ENCODE results near the gene DUSP22.

Gene DUSP22

DNA sequence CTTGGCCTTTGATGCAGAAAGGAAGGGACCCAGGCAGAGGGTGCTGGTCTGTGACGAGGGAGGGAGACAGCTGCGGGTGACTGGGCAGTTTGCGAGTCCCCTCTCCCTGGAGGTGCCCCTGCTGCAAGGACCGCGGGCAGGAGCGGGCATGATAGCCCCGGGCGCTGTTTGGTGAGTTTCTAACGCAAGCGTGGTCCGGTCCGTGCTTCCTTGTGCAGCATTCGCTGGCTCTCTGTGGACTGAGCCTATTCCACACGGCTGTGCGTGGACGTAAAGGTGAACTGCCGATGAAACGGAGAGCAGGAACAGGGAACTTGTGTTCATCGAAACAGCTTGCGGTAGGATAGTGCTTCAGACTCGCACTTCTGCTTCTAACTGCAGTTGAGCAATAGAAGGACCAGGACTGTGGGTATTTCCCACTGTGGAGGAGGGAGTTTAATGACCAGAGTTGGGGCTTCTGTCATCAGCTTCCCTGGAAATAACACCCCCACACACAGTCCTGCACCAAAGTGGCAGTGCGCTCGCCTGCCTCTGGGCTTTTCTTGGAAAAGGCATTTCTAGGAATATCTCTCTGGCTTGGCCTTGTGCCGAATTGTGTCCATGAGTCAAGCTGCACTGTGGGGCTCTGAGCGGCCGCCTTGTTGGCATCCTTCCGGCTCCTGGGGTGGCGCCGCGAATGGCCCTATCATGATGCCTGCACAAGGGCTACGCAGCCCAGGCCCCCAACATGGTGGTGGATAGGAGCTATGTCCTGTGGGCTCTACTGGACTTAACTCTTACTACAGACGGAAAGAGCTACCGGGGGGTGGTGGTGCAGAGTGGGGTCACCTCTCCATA lies 48.9 kb downstream of the DUSP22 start:
- no peak for DNase-seq

DNA sequence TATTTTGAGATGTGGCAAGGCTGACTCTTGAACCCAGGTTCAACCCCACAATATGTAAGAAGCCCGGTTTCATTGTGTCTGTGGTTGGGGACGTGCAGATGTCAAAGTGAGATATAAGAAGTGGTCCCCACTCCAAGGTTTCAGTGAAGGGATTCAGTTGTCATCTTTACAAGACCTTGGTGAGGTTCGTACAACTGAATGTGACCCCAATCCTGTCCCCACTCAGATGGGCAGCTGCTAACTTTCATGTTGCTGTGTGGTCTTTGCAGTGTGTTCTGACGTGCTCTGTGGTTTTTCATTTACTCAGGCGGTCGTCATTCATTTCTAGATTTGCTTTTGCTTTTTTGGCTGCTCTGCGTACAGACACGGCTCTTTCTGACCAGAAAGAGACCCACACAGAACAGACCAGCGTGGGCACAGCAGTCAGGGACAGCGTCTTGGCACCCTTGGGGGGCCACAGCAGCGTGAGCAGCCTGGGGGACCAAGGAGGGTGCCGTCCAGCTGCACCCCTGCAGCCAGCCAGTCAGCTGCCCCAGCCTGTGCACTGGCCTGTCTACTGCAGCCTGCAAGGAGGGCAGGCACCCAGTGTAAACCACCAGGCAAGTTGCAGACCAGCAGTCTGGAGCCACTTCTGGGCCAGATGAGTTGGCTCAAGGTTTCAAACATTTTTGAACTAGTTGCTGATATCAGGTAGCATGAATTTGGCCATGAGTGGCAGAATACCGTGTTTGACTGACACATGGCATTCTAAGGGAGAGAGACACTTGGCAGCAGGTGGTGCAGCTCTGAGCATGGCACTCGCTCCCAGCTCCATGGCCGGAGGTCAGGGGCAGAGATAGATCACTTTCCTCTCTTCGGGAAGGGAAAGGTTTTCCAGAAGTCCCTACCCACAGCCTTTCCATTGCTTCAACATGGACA lies 49.9 kb downstream of the DUSP22 start:
- DNase-seq: no peak

DNA sequence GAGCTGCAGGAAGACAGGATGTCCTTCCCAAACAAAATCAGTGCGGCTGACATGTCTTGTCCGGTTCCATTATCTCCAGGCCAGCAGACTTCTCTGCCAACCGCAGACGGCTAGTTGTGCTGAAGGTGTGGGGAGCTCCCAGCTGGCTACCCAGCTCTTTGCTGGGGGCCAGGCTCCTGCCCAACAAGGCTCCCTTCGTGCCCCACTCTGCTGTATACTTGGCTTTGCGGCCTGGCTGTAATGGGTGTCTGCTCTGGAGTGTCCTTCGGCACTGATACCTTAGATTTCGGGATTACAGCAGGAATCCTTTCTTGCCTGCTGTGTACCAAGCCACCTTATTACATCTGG lies 50.5 kb downstream of the DUSP22 start:
- no peak for DNase-seq

DNA sequence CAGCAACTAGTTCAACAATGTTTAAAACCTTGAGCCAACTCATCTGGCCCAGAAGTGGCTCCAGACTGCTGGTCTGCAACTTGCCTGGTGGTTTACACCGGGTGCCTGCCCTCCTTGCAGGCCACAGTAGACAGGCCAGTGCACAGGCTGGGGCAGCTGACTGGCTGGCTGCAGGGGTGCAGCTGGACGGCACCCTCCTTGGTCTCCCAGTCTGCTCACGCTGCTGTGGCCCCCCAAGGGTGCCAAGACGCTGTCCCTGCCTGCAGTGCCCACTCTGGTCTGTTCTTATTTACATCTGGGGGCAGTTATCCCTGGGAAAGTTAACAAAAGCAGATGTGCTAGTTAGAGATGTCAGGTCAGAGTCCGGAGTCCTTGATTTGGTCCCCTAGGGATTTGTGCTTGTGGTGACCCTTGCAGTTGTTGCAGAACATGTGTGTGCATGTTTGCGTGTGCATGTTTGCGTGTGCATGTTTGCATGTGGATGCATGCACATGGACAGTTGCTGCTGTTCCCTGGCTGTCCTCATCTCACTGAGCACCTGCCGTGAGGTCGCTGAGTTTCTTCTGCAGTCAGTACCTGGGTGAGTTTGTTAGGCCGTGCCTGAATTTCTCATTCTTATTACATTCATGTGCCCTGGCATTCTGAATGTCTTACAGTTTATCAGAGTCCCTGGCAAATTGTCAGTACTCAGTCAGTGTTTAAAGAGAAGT lies 51.1 kb downstream of the DUSP22 start:
- no peak for DNase-seq

DNA sequence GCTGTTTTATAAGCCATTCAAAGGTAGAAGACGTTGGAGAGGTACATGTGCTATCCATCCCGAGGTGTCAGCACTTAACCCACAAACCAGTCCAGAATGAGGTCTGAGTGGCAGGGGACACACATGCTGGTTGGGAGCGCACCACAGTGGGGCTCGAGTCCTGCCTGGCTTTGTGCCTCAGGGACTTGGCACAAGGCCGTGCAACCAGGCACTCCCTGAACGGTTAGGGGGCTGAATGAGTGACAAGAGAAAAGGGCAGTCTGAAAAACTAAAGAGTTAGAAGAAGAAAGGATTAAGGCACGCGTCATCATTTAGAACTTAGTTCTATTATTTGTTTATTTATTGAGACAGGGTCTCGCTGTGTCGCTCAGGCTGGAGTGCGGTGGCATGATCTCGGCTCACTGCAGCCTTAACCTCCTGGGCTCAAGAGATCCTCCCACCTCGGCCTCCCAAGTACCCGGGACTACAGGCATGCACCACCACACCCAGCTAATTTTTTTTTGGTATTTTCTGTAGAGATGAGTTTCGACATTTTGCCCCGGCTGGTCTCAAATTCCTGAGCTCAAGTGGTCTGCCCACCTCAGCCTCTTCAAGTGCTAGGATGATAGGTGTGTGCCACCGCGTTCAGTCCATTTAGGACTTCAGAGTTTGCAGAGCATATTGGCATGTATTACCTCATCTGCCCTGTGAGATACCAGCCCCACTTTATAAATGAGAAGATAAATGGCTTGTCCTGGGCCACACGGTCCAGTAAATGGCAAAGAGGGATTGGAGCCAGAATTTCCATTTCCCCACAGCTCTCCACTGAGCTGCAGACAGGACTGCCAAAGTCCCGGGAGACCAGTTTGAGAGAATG lies 51.9 kb downstream of the DUSP22 start:
- DNase-seq: no peak

DNA sequence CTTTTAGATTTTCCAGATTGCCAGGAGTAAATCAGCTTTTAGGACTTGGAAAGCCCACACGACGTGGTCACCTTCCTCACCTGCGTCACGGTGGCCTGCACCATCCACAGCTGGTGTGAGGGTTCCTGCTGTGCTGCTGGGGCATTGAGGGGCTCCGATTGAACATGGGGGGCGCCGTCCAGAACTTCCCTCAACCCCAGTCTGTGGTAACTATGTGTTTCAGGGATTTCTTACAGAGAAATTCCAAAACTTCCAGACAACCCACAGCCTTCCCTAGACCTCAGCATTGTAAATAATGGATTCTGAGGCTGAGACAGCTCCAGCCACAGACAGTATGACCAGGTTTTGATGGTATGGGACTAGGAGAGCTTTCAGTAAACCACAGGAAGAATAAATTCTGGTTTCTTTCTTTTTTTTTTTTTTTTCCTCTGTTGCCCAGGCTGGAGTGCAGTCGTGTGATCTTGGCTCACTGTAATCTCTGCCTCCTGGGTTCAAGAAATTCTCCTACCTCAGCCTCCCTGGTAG lies 52.6 kb downstream of the DUSP22 start:
- DNase-seq: no peak

DNA sequence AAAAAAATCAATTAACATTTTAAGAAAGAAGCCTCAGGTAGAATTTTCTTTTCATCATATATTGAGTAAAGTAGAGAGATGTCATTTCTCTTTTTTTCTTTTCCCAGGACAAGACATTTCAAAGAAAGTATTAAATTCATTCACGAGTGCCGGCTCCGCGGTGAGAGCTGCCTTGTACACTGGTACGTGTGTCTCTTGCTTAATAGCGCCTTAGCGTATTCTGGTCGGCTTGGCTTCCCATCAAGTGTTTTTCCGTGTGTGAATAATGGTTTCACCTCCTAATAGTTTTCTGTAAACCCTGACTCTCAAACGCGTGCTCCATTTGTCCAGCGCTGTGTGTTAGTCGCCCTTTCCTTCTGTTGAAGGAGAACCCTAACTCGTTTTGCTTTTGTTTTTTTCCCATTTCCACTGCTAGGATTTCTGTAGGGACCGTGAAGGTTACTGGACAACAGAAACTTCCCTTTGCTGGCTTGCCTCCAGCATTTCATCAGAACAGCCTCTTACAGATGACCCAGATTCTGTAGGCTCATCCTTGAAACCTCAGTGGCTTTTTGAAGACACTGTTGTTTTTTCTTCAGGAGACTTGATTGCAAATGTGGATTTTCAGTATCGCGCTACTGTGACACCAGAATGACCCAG lies 53.6 kb downstream of the DUSP22 start:
- DNase-seq: no peak

DNA sequence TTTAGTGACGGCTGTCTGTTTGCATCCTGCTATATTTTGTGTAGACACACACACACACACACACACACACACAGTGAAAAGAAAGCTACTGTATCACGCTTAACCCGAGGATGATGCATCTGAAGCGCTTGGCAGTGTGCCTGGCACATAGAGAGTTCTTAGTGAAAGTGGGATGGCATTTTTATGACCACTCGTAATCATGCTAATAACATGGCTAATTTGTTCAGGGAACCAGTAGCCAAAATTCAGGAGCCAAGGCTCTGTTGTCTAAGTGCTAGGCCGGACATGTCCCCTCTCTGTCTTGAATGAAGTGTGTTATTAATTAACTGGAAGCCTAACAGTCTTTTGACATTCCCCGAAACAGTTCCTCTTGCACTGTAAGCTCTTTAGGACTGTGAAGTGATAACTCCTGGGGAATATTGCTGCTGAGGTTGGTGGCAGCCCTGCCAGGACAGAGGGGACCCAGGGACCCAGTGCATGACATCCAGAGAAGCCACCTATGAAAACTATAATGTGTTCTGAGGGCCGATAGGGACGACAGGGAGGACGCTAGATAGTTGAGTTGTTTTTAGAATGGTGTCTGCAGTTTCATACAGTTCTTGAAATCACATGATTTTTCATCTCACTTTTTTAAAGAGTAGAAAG lies 54.2 kb downstream of the DUSP22 start:
- no peak for DNase-seq

DNA sequence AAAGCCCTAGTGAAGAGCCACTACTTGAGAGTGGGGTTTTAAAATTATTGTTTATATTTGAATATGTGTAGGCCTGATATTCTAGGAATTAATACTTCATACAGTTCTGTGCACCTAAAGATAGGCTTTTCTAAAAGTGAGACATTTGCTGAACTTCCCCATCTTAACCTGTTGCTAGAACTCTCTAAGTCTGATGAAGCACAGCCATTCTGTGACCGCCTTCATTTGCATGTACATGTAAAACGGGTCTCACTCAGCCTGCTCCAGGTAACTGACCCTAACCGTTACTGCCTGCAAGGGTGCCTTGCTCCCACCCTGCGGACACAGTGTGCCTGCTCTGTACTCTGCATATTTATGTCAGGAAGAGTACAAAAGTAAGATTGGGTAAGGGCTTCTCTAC lies 54.9 kb downstream of the DUSP22 start:
- DNase-seq: no peak

DNA sequence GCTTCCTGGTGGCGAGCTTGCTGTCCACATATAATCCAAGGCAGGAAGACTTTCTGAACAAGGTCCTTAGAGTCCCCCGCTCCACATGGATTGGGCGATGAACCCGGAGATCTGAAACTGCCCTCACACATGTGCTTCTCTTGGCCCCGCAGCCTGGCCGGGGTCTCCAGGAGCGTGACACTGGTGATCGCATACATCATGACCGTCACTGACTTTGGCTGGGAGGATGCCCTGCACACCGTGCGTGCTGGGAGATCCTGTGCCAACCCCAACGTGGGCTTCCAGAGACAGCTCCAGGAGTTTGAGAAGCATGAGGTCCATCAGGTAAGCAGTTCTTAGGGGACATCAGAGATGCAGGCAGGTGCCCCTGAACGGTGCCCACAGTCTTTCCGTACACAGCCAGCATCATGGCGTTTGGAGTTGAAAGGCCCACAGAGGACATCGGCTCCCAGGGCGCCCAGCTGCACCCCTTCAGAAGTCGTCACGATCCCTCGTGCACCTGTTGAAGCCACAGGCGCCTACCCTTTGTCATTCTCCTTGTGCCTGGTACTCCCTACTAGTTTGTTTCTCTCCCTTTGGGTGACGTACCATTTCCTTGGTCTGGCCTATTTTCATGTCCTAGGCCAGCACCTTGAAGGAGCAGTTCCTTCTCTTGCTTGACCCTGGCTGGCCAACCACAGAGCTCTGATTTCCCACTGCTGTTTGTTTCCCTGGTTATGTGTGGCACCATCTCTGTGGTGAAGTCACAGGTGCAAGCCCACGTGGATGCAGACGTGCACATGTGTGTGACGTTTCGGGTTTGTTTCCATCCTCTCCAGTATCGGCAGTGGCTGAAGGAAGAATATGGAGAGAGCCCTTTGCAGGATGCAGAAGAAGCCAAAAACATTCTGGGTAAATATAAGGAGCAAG lies 55.9 kb downstream of the DUSP22 start:
- DNase-seq: no peak

DNA sequence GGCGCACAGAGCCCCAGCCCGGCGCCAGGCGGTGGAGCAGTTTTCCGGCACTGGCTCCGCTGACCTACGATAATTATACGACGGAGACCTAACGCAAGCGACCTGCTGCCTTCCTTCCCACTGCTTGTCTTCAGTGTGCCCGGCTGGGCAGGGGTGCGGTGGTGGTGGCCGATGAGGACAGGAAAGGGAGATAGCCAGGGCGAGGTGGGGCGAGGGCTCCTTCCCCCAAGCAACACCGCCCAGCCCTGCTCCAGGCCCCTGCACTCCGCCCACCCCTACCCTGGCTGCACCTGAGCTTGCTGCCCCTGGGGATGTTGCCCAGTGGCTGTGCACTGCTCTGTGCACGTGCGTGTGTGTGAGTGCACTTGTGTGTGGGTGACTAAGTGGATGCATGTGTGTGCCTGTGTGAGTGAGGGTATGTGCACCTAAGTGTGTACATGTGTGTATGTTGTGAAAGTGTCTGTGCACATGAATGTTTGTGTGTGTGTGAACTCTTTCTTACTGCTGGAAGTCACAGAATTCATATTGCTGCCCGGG lies 56.6 kb downstream of the DUSP22 start:
- no peak for DNase-seq

DNA sequence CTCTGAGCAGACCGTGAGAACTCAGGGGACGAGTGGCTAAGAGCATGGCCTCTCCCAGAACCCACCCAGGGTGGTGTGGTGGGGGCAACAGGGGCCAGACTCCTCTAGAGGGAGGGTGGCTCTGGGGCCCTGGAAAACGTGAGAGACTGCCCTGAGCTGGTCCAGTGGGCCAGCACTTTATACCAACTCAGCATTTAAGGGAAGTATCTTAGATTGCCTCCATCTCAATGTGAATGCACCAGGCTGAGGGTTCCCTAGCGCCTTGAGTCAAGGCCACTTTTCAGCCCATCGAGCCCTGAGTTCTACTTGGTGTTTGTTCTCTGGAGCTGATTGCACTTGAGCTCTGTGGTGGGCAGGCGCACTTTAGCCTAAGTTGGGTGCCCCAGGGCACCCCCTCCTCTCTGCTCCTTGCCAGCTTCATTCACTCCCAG lies 57.2 kb downstream of the DUSP22 start:
- no peak for DNase-seq

DNA sequence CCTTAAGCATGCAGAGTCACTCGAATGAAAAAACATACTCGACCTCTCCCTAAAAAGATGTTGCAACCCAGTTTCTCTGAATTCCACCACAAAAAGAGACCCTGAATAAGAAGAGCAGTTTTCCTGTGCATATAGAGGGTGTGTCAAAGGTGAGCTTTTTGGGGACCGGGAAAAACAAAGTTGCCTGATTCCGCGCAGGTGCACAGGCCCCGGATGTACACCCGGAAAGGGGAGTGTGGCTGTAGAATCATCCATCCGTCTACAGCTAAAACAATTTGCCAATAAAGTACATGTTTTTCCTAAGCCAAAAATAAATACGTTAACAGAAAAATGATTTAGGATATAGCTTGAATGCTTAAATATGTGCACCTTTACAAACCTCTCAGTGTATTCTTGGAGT lies 58.1 kb downstream of the DUSP22 start:
- DNase-seq: no peak

DNA sequence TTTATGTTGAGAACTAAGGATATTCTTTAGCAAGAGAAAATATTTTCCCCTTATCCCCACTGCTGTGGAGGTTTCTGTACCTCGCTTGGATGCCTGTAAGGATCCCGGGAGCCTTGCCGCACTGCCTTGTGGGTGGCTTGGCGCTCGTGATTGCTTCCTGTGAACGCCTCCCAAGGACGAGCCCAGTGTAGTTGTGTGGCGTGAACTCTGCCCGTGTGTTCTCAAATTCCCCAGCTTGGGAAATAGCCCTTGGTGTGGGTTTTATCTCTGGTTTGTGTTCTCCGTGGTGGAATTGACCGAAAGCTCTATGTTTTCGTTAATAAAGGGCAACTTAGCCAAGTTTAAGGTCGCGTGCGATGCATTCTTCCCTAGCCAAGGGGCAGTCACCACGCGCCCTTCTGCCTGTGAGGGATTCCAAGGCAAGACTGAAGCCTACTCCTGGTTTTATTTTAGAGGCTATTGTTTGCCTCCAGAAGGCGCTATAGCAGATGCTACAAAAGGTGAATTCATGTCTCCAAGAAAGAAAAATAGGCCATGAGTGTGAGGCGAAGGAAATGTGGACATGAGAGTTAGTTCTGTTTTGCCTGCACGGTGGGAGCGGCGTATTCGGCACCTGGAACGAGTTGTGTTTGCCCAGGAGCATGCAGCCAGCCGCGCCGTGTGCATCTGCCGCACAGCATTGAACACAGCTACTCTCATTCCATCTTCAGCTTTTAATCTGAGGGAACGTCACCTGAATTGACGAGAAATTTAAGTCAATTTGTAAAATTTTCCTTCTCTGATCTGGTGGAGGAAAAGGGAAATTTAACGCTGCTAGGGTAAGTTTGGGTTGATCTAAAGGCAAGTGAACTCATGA lies 59.0 kb downstream of the DUSP22 start:
- no peak for DNase-seq

DNA sequence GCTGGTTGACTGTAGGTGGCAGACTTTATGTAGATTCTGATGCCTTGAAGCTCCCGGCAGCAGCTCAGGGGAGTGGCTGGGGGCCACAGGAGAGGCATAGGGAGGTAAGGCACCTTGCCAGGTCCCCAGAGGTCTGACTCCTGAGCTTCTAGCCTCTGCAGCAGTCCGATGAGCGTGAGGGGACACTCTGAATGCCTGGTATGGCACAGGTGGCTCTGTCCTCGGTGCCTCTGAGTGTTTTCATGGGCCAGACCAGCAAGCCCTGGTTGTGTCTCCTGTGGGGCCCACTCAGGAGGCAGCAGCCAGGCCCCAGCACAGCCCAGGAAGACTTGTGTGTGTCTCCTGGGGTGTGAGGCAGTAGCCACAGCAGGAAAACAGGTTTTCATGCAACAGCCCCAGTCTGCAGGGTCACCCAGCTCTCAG lies 59.6 kb downstream of the DUSP22 start:
- no peak for DNase-seq

DNA sequence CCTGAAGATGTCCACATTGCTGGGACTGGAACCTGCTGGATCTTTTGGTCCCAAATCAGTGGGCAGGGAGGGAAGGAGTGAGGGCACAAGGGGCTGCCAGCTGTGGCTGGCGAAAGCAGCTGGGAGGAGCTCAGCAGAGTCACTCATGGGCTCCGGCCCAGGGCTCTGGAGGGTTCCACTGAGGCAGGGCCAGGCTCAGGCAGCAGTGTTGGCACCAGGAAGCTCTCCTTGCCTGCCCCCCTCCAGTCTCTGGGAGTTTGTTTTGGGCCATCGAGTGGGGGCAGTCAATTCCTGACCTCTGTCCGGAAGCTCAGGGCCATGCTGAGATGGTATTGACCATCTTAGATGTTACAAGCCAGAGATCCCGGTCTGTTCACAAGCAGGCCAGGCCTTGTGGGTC lies 60.2 kb downstream of the DUSP22 start:
- no peak for DNase-seq

DNA sequence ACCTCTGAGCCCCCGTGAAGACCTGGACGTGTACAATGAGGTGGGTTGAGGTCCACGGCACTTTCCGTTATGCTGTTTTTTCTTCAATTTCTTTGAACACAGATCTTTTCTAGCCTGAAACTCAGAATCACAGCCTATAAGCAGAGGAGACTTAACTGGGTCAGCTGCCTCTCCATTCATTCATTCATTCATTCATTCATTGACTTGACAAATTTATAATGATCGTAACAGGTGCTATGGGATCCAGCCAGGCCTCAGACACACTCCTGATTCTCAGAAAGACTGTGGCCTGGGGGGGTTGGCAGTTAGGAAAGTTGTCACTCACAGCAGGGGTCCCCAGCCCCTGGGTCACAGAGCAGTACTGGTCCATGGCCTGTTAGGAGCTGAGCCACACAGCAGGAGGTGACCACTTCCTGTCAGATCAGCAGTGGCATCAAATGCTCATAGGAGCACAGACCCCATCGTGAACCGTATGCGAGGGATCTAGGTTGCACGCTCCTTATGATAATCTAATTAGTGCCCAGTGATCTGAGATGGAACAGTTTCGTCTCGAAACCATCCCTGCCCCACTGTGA lies 60.7 kb downstream of the DUSP22 start:
- DNase-seq: no peak
